Psoas muscle (tissue), 8 donors: ENCODE results near the gene PHLDB2. TPM values are rescaled to one million over a fixed set of nuclear protein-coding genes. Genes with fewer than 3 reads are reported as not detected.
A peak's percentile ranks its signal among the peaks of the same experiment; 100 is the strongest.

ENCODE experiments used
- ATAC-seq, 4 donors: fragments of 200-7000 bp; cut with Tn5 transposase; one replicate each; pipeline ENCODE4 v1.9.1; 2020; ENCODE audit warnings: moderate library complexity in 3 of 4, mild to moderate bottlenecking in 2 of 4
- DNase-seq, 2 donors: peaks; one replicate each; pipeline ENCODE4 v3.0.0-alpha.2; 2020
- H3K27ac ChIP-seq: fragments of 200-600 bp; one replicate; pipeline ENCODE4 v1.8.0; 2022
- H3K27me3 ChIP-seq, 3 donors: fragments of 200-600 bp in 1 of 3; one replicate each; pipeline versions ENCODE4 v1.6.1 to v1.8.0; 2013 to 2022; ENCODE audit warnings: low read length in 2 of 3, mild to moderate bottlenecking in 2 of 3, moderate library complexity in 1 of 3; ENCODE audit not compliant: insufficient read depth in 3 of 3
- H3K36me3 ChIP-seq, 2 donors: fragments of 200-600 bp in 1 of 2; one replicate each; pipeline versions ENCODE4 v1.6.1 to v1.8.0; 2013 to 2022; ENCODE audit warnings: low read depth in 1 of 2, mild to moderate bottlenecking in 1 of 2, moderate library complexity in 1 of 2; ENCODE audit not compliant: insufficient read depth in 1 of 2
- H3K4me1 ChIP-seq: fragments of 200-600 bp; one replicate; pipeline ENCODE4 v1.8.0; 2022
- H3K4me3 ChIP-seq: fragments of 200-600 bp; one replicate; pipeline ENCODE4 v1.8.0; 2022; ENCODE audit warnings: mild to moderate bottlenecking
- H3K9me3 ChIP-seq: fragments of 200-600 bp; one replicate; pipeline ENCODE4 v1.8.0; 2022
- CTCF ChIP-seq: fragments of 200-600 bp; IDR thresholded peaks from one replicate; pipeline ENCODE4 v1.8.0; 2022; ENCODE audit warnings: antibody characterized with exemption
- WGBS, 3 donors: extraction: QIAGEN DNeasy Blood & Tissue Kit; methylation state at CpG; one replicate each; pipeline versions ENCODE4 v1.1.6 to v1.1.7; 2013; 5-methylcytosine and 5-hydroxymethylcytosine counted together
- intact Hi-C, 2 donors: fragments of 100-400 bp; cut with DNase I; formaldehyde crosslinking; loops; one replicate each; pipeline versions ENCODE4 v1.11.0 to v1.14.2; 2022
- polyA plus RNA-seq, 3 donors: library from polyadenylated mRNA; stranded (reverse); fragments of 200-250 nt; gene quantifications; one replicate each; pipeline ENCODE4 v1.2.3, GENCODE V29; 2013
- total RNA-seq, 4 donors: library from RNA; stranded (reverse); fragmentation: NEBNext Ultra II Directional in 2 of 4; extraction: Animal tissue kit (Norgen Biotek cat#: 25700) in 2 of 4; gene quantifications; one replicate each; pipeline versions ENCODE4 v1.2.1 to v1.2.4, GENCODE V29; 2021 to 2023
- donor health status: healthy with polysubstance abuse.
- donor health status: DM: no; HTN: no; CAD: no; lungs with moderate emphysema.
- donor health status: Bipolar disorder and iron deficiency.
- donor health status: healthy.
- donor health status: DM: yes; HTN: yes; CAD: no.
- donor health status: DM: no; HTN: no; CAD: no.
- donor health status: DM: no; HTN: no; CAD: no.
- donor health status: DM: yes; HTN: yes; CAD: no.

Gene PHLDB2
- total and polyA plus RNA-seq, 7 donors: 2.9 to 8.5 (median 5.6) TPM

GRCh38 chr3:111851511-111851954, 7.5 kb upstream of the PHLDB2 start:
- ATAC-seq (no peak), DNase-seq (no peak)
- H3K4me1 ChIP-seq: no peaks in the 10 kb centered on the region
- intact Hi-C loops: no loop called here
- no peaks in the 10 kb centered on the region for H3K9me3 ChIP-seq
- peak overlapping the region; percentile 30 for H3K27ac ChIP-seq
- H3K36me3 ChIP-seq: no peaks in the 10 kb centered on the region
- H3K4me3 ChIP-seq: no peak overlapping the region
- WGBS, 3 donors: 41 to 51% (median 50%) methylated on average over 8 of the region's 8 CpGs
- H3K27me3 ChIP-seq: peaks cover 0 to under 1% (median 0%) of the 10 kb centered on the region in 3 donors
- no peak for TF ChIP-seq CTCF

GRCh38 chr3:111852540-111852939, 6.5 kb upstream of the PHLDB2 start:
- DNase-seq (no peak), ATAC-seq (no peak)
- no peak for TF ChIP-seq CTCF
- Histone ChIP-seq H3K9me3 (no peaks in the 10 kb centered on the region), H3K36me3 (no peaks in the 10 kb centered on the region), H3K4me1 (no peaks in the 10 kb centered on the region), H3K27ac (no peak overlapping the region), H3K4me3 (no peak overlapping the region), H3K27me3 (peaks cover 0 to 6% (median 2%) of the 10 kb centered on the region in 3 donors)
- intact Hi-C loops: no loop called here
- whole genome bisulfite sequencing, 3 donors: 55 to 59% (median 57%) methylated on average over 3 of the region's 3 CpGs

GRCh38 chr3:111853068-111853467, 6.0 kb upstream of the PHLDB2 start:
- H3K27me3 ChIP-seq: peaks cover 0 to 11% (median 2%) of the 10 kb centered on the region in 3 donors
- ATAC-seq (no peak), DNase-seq (no peak)
- no peak for TF ChIP-seq CTCF
- intact Hi-C loops: no loop called here
- H3K4me1 ChIP-seq: no peaks in the 10 kb centered on the region
- 36 to 49% (median 37%) methylated on average over 1 of the region's 1 CpG for WGBS, 3 donors
- H3K4me3 ChIP-seq: no peak overlapping the region
- no peaks in the 10 kb centered on the region for H3K9me3 ChIP-seq
- no peak overlapping the region for H3K27ac ChIP-seq
- no peaks in the 10 kb centered on the region for H3K36me3 ChIP-seq

GRCh38 chr3:111854990-111855389, 4.1 kb upstream of the PHLDB2 start:
- H3K27me3 ChIP-seq: peaks cover 0 to 28% (median 8%) of the 10 kb centered on the region in 3 donors
- TF ChIP-seq CTCF: no peak
- H3K4me3 ChIP-seq: no peak overlapping the region
- no peak overlapping the region for H3K27ac ChIP-seq
- H3K9me3 ChIP-seq: no peaks in the 10 kb centered on the region
- no peaks in the 10 kb centered on the region for H3K36me3 ChIP-seq
- WGBS, 3 donors: 82 to 89% (median 86%) methylated on average over 2 of the region's 2 CpGs
- DNase-seq: no peak
- intact Hi-C loops: no loop called here
- no peaks in the 10 kb centered on the region for H3K4me1 ChIP-seq
- ATAC-seq: no peak

GRCh38 chr3:111856501-111856900, 2.6 kb upstream of the PHLDB2 start:
- DNase-seq: no peak
- Histone ChIP-seq H3K27ac (no peak overlapping the region), H3K4me1 (no peaks in the 10 kb centered on the region), H3K4me3 (no peak overlapping the region), H3K9me3 (no peaks in the 10 kb centered on the region), H3K36me3 (no peaks in the 10 kb centered on the region), H3K27me3 (peaks cover 0 to 38% (median 8%) of the 10 kb centered on the region in 3 donors)
- no peak for TF ChIP-seq CTCF
- 78 to 84% (median 80%) methylated on average over 3 of the region's 3 CpGs for WGBS, 3 donors
- intact Hi-C loops: no loop called here
- ATAC-seq: no peak
